Central memory CD4-positive, alpha-beta T cell (primary cell): Measurements from ENCODE around the gene OR14A16.

Source experiments
- DNase-seq: peaks from one replicate; pipeline ENCODE4 v3.0.0; 2022
- total RNA-seq, 3 experiments: gene quantifications; one replicate each; lab custom pipeline; 2026; lab: John Stamatoyannopoulos, UW

The OR14A16 gene, protein sequence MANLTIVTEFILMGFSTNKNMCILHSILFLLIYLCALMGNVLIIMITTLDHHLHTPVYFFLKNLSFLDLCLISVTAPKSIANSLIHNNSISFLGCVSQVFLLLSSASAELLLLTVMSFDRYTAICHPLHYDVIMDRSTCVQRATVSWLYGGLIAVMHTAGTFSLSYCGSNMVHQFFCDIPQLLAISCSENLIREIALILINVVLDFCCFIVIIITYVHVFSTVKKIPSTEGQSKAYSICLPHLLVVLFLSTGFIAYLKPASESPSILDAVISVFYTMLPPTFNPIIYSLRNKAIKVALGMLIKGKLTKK
- total RNA-seq, result 0 reads per million in 3 experiments

DNA sequence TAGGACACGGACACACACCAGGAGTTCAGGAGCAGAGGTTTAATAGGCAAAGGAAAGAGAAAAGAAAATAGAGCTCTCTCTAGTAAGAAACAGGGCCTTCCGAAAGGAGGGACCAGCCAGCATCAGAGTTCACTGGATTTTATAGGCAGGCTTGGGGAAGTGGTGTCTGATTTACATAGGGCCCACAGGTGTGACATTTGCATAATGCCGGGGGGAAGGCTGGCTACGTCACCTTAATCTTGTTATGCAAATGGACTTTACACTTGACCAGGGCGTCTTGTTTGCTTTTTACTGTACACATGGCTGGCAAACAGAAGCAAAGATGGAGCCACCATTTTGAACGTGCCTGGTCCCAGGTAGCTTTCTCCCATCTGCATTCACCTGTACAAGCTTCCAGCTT, at the start of gene OR14A16:
Gene OR14A16 (minus strand): TSS at position 97 of the 400 bp plus-strand sequence. CDS start 8,390 bp downstream, outside the sequence.
- DNase-seq, result no peak

DNA sequence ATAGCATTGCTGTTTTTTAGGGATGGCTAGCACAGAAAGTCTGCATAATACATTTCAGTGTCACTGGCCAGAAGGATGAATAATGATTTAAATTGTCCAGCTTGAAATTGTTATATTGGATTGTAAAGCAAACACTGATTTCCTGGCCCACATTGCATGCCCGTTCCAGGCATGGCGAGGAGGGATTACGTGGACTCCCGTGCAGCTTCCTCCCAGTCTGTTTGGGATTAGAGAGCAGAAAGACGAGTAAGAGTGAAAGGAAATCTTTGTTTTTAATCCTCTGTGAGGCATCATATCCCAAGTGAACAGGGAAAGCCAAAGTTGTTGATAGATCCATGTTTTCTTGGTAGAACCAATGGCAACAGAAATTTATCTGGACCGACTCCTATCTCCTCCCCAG, 41.5 kb upstream of the OR14A16 start:
- no peak for DNase-seq

DNA sequence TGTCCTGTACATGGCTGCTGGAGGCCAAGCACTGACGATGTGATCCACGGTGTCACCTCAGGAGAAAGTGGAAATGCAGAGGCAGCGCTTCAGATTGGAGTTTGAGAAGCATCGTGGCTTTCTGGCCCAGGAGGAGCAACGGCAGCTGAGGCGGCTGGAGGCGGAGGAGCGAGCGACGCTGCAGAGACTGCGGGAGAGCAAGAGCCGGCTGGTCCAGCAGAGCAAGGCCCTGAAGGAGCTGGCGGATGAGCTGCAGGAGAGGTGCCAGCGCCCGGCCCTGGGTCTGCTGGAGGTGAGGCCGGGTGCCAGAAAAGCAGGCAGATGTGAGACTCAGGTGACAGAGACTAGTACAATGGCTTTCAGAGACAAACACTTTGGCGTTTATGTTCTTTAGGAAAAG, 40.7 kb upstream of the OR14A16 start:
- DNase-seq, result no peak

DNA sequence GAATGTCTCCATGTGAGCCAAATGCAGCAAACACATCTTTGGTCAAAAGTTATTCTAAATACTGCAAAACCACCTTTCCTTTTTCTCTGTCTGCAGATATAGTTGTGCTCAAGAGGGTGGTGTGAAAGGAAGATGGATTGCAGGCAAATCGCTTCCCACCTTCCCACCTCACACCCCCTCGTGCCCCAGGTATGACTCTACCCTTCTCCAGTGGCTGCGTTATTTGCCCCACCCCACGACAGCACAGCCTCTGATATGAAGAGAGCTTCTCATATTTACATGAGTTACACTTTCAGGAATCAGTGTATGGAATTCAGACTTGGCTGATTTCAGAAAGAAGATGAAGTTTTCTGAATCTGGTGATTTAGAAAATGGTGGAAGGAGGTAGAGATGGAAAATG, 38.8 kb upstream of the OR14A16 start:
- DNase-seq, result no peak

DNA sequence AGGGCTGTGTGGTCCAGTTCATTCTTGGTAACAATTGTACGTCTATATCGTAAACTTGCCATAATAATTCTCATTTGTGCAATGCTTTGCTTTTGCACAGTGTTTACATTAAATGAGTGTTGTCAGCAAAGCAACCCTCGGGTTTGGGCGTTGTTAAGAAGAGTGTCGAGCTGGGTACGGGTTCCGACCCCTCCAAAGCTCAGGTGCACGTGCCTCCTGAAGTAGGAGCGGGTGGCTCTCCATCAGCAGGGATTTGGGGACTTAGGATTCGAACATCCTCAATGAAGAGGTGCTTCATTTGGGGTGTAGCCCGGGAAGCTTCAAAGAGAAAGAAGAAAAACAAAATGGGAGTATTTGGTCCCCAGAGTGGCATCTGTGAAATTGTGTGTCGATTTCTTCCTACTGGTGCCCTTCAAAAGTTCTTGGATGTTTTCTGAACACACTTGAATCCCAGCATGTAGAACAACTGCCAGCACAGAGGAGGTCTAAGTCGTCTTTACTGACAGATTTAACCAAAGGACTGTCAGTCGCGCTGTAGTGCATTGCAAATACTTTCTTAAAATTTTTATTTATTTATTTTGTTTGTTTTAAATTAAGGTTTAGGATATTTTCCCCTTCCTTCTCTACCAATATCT, 34.2 kb upstream of the OR14A16 start:
- DNase-seq, result no peak

DNA sequence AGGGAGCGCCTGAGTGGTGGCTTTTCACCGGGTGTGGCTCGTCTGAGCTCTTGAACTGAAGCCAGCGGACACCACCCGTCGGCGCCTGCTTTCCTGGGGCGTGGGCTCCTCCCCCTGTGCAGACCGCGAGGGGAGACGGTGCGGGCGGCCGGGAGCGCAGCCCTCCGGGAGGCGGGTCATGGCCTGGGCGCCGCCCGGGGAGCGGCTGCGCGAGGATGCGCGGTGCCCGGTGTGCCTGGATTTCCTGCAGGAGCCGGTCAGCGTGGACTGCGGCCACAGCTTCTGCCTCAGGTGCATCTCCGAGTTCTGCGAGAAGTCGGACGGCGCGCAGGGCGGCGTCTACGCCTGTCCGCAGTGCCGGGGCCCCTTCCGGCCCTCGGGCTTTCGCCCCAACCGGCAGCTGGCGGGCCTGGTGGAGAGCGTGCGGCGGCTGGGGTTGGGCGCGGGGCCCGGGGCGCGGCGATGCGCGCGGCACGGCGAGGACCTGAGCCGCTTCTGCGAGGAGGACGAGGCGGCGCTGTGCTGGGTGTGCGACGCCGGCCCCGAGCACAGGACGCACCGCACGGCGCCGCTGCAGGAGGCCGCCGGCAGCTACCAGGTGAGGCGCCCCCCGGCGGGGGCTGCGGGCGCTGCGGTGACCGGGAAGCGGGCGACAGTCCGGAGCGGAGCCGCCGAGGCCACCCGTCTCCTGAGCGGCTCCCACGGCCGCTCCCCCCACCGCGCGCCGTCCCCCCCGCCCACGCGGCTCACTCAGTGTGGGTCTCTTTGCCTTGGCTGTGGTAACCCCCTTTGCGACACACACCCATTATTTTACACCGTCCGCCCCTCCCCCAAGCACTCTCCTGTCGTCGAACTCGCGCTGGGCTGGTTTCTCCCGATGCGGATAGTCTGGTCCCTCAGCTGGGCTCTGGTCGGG, 33.4 kb upstream of the OR14A16 start, which contains the start of gene TRIM58:
Gene TRIM58 (plus strand): TSS at position 119 of the 916 bp plus-strand sequence. CDS start 60 bp downstream, at position 179.
- no peak for DNase-seq

DNA sequence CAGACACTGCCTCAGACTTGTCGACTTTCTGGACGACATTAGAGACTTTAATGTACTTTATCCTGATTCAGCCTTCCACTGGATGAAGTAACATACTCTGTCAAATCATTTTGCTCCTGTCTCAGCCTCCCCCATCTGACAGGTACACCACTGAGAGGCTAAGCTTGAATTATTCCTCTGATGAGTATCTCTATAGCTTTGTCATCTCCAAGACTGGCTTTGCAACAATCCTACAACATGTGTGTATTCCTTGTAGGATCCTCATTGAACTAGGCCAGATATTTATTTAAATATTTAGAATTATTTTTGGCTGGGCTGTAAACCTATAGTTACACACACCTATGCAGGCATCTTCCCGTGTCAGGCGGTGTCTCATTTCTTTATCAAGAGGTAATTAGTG, 32.0 kb upstream of the OR14A16 start:
- no peak for DNase-seq

DNA sequence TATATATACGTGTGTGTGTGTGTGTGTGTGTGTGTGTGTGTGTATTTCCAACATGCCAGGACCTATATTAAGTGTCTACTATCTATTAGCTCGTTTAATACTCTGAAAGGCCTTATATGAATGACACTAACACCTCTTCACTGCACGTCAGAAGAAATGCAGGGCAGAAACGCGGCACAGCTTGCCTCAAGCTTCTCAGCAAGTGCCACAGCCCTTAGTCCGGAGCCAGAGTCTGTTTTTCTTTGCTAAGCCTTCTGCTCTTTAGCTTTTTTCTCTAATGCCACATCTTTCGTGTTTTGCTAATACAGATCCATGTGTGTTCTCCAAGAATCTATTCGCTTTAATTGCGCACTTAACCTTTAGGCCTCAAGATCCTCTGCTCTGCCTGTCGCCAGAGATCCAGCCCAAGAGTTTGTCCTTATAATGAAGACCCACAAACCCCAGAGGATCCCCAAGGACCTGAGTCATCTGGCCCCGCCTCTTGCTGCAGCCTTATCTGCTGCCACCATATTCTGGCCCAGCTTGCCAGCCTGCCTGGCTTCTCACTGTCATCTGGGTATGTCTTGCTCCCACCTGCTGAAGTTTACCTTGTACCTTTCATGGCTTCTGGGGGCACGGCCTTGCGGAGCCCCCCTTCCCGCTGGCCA, 31.1 kb upstream of the OR14A16 start:
- no peak for DNase-seq

DNA sequence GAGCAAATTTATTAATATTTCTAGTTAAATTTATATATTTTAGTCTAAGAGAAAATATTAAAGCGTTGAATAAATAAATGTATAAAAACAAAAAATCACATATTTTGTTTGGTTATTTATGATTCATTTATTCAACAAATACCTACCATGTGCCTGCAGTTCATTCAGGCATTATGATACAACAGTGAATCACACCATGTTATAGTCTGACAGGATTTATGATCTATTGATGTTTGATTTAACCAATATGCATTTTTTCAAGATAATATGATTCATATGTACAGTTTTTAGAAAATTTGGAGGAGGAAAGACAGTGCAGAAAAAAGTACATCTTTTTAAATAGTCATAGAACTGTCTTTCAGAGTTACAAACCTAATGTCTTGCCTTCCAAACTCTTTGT, 25.7 kb upstream of the OR14A16 start:
- no peak for DNase-seq

DNA sequence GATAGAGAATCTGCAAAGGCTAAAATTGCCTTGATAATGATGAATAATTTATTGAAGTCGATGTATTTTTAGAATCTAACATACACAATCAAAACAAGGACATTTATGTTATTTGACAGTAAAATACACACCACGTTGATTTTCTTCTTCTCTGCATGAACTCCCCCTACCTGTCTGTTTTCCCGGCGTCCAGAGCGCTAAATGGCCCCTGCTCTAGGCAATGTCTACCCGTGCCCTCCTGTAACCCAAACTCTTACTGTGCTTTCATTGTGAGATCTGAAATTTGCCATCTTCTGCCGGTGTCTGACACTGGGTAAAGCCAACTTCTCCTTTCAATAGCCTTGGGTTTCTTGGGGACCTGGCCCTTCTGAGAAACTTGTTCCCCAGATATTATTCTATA, 24.4 kb upstream of the OR14A16 start:
- DNase-seq, result no peak

DNA sequence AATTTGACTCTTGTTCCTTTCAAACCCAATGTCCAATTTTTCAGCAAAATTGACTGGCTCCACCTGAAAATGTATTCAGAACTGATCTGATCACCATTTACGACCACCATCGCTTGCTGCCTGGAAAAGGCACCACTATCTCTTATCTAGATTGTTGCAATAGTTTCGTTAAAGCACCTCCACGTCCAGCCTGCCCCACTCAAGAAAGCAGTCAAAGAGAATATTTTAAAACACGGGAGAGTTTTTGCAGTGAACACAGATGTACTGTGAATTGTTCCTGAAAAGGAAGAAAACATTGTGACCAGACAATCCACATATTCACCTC, 21.7 kb upstream of the OR14A16 start:
- no peak for DNase-seq

DNA sequence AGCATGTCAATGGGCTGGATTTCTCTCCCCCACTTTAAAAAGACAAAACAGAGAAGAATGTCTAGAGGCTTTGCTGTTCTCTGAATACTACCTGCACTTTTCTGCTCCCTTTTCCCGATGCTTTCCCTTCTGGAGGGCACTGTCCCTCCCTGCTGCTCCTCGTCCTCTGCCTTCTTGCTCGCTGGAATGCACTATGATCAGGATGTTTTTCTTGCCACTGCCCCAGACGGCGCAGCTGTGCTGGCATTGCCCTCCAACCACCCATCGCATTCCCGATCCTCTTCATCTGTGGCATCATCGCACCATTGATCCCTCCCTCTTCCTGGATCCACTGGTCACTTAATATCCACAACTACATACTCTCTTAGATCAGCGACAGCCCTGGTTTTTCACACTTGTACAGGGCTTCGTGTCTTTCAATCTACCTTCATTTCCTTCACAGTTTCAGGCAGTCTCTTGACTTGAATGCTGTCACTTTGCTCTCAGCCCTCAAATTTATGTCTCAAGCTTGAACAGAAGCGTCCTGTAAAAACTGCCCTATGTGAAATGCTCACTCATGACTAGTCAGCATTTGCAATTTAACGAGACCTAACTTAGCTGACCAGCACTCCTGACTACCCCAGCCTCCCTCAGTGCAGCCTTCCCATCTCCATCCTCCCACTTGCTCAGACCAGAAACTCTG, 21.2 kb upstream of the OR14A16 start:
- DNase-seq, result no peak

DNA sequence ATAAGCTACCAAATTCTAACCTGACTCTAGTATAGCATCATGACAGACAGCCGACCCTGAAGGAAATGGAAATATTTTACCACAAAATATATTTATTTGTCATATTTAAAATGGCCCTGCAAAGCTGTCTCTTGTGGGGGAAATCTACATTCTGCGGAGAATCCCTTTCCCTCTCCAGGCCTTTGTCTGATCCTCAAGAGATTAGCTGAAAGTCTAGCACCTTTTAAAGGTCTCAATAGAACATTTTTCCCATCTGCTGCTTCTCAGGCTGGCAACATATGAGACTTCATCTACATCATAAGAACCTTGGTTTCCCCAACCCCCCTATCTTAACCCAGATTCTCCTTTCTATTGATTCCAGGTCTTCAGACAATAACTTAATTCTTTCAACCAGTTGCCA, 19.5 kb upstream of the OR14A16 start:
- no peak for DNase-seq

DNA sequence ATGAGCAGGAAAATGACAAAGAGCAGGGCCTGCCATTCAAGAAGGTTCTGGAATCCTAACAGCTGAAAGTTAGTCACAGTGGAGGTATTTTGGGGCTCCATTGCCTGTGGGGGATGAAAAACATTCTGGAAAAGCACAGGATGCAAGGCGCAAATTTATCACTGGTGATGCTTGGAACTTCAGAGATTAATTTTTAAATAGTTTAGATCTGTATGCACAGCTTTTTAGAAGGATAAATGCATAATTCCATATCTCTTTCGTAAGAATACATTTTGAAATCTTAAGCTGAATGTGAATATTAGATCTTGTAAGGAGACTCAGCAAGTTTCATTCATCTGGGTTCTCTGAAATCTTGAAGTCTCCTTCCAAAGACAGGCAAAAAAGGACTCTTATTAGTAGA, 17.9 kb upstream of the OR14A16 start, which contains the start of gene OR11L1:
Gene OR11L1 (minus strand): TSS at position 101 of the 400 bp plus-strand sequence. CDS start 0 bp downstream, at position 101.
- DNase-seq, result no peak

DNA sequence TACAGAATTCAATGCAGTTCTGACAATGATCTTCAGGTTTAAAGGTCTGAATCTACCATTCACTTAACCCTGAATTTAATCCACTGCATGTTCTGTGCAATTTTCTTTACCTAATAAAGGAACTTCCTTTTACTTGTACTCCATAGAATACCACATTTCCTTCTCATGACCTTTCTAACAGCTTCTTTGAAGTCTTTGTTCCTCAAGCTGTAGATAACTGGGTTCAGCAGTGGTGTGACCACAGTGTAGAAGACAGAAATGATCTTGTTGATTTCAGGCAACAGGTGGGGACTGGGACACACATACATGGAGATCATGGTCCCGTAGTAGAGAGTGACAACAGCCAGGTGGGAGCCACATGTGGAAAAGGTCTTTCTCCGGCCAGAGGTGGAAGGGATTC, 16.9 kb upstream of the OR14A16 start:
- DNase-seq, result no peak

DNA sequence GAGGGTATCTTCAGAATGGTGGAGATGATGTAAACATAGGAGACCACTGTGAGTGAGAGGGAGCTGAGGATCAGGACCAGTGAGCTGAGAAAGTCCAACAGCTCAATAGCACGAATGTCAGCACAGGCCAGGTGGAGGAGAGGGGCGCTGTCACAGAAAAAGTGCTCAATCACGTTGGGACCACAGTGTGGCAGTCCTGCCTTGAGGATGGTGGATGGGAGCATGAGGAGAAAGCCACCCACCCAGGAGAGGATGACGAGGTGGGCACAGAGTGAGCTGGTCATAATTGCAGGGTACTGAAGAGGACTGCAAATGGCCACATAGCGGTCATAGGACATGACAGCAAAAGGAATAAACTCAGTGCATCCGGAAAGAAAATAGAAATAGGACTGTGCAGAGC, 9.7 kb upstream of the OR14A16 start:
- DNase-seq, result no peak

DNA sequence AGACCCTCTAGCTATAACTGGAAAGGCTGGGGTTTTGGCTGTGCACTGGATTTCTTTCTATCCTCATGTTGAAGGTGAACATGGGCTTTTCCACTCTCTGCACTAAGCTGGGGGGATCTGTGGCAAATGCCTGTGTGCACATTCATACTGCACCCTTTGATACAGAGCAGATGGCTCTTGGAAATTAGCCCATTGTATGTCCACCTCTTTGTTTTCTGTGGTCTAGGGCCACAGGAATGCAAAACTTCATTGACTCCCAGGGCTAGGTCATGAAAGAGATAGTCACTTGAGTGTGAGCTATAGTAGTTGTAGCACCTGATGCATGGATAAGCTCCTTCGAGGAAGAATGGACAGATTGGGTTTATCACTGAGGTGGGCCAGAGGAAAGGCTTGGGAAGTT, 5.7 kb upstream of the OR14A16 start:
- DNase-seq, result no peak

DNA sequence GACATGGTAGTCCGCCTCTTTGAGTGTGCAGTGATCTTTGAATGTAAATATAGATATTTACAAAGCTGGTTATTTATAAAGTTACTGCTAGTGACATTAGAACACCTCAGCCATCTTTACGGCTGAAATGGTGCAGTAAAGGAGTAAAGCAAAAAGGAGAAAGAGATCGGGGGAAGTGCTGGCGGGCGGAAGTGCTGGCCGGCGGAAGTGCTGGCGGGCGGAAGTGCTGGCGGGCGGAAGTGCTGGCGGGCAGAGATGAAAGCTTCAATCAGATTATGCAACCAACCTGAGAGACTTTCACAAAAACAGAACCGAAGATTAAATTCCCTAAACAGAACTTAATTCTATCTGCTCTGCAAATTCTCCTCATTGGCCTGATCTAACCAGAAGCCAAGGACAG, 1.4 kb upstream of the OR14A16 start:
- no peak for DNase-seq

DNA sequence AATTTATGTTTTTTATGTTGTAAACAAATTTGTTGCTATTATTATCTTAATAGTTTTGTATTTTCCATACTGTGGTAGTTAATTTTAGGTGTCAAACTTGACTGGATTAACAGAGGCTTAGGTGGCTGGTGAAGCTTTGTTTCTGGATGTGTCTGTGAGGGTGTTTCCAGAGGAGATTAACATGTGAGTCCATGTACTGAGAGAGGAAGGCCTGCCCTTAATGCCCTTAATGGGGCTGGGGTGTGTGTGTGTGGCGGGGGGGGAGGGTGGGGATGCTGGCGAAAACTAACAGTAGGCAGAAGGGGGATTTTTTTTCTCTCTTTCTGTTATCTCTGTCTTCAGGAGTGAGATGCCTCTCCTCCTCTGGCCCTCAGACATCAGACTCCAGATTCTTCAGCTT, 1.9 kb downstream of the OR14A16 start:
- no peak for DNase-seq

DNA sequence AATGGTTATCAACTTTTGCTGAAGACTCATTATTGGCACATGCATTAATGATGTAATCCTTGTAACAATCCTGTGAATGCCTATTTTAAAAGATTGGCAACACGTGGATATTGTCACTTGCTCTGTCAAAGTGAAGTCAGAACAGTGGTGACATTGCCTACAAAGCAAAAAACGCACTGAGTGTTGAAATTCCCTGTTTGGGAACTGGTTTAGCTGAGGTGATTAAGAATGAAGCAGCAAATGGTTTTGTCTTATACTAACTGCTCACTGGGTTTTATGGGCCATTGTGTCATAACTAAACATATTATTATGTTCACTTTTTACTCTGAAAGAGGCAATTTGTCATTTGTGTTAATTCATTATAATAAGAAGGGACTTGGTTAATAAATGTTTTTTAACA, 11.3 kb downstream of the OR14A16 start:
- DNase-seq, result no peak

DNA sequence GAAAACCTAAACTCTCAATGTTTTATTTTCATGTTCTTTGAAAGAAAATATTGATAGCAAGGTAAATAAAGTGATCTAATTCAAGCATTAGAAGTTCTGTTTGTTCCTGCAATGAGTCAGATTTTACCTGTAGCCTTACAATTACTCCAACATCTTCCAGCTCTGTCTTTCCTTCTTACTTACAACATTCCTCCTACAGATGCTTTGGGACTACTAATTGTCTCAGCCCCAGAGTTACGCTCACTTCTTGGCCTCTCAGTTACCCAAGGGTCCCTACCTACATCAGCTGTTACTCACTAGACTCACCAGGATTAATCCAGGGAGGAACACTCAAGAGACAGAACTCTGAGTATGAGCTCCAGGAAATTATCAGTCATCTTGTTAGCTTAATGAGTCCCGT, 26.4 kb downstream of the OR14A16 start:
- no peak for DNase-seq

DNA sequence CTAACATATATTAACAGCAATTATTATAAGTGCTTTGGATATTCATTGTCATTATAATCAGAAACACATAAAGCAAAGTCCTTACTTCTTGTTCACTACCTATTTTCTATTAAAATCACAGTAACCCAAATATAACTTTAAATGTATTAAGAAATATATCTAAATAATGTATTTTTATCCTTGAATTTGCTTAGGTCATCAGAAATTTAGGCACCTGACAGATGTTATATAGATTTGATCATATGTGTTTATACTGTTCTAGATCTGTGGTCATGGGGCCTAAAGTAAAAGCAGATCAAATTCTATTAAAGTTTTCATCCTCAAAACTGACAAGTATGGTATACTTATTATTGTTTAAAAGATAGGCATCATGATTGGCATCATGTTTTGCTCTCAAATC, 54.3 kb downstream of the OR14A16 start:
- no peak for DNase-seq
